K562 (cell line): ENCODE data around the gene SEZ6. TPM values are rescaled to one million over a fixed set of nuclear protein-coding genes. Genes with fewer than 3 reads are reported as not detected.

Experiments
- ATAC-seq: fragments of 200-7000 bp; cut with Tn5 transposase; 3 replicates; pipeline ENCODE4 v1.9.1; 2020; ENCODE audit warnings: moderate library complexity
- BruUV-seq: library from RNA; stranded (reverse); fragments of 400-500 nt; replicated peaks from 2 replicates; lab custom pipeline; 2021; lab: Mats Ljungman, UMichigan
- CTCF ChIA-PET: fragments of 300-600 bp; formaldehyde crosslinking; extraction: SDS; loops from one replicate; lab custom pipeline; 2021; ENCODE audit warnings: low intra/inter-chr PET ratio; lab: Yijun Ruan, JAX
- POLR2A ChIA-PET: fragments of 300-600, 350-650 bp; sonication (Branson Sonifier 250); formaldehyde crosslinking; extraction: SDS; loops from one replicate; lab custom pipeline; 2021; ENCODE audit warnings: antibody characterized with exemption, inconsistent platforms; lab: Yijun Ruan, JAX
- DNase-seq, 4 experiments: peaks; one replicate each; pipeline versions ENCODE4 v3.0.0 to v3.0.0-alpha.2; 2011 to 2018; ENCODE audit warnings: low spot score in 3 of 4, mixed read lengths in 3 of 4; ENCODE audit errors: extremely low read depth in 1 of 4
- FAIRE-seq: peaks from 2 replicates; lab custom pipeline; 2011; peaks lifted over from hg19 to GRCh38; lab: Jason Lieb, UNC
- H2AFZ ChIP-seq: 2 replicates; pipeline ENCODE4 v1.6.0; 2011; ENCODE audit warnings: low read depth, low read length, control low read depth, inconsistent platforms
- H3K27ac ChIP-seq: fragments of 200-600 bp; 3 replicates; pipeline ENCODE4 v1.8.0; 2011; ENCODE audit warnings: low read depth, mild to moderate bottlenecking, control low read depth, inconsistent platforms, low read length, moderate library complexity, mixed read lengths; ENCODE audit errors: extremely low read depth
- H3K27me3 ChIP-seq, 2 experiments: fragments of 300-600 bp in 1 of 2; 2 replicates in 1 of 2; 3 replicates in 1 of 2; pipeline versions ENCODE4 v1.6.0 to v1.8.0; 2011; ENCODE audit warnings: inconsistent platforms in 2 of 2, low read length in 2 of 2, mild to moderate bottlenecking in 1 of 2, mixed read lengths in 1 of 2, moderate library complexity in 1 of 2; ENCODE audit not compliant: control insufficient read depth in 2 of 2, insufficient read depth in 2 of 2
- H3K36me3 ChIP-seq: fragments of 300-600 bp; 3 replicates; pipeline ENCODE4 v1.8.0; 2011; ENCODE audit warnings: mild to moderate bottlenecking, low read length, inconsistent platforms; ENCODE audit not compliant: control insufficient read depth, insufficient read depth
- H3K4me1 ChIP-seq, 2 experiments: fragments of 200-600 bp in 1 of 2; replicated peaks in 1 of 2; 2 replicates in 1 of 2; 3 replicates in 1 of 2; pipeline versions ENCODE4 v1.5.1 to v1.8.0; 2011; ENCODE audit warnings: inconsistent platforms in 2 of 2, low read length in 2 of 2, mild to moderate bottlenecking in 1 of 2, mixed read lengths in 1 of 2, moderate library complexity in 1 of 2; ENCODE audit not compliant: control insufficient read depth in 2 of 2, insufficient read depth in 2 of 2
- H3K4me2 ChIP-seq: 2 replicates; pipeline ENCODE4 v1.6.1; 2011; ENCODE audit warnings: low read length, control low read depth, inconsistent platforms, mixed read lengths; ENCODE audit not compliant: insufficient read depth
- H3K4me3 ChIP-seq: fragments of 200-600 bp; sonication (generic), shearing (Covaris generic); 2 replicates; pipeline ENCODE4 v1.5.1; 2016; ENCODE audit warnings: control low read depth, inconsistent platforms
- H3K79me2 ChIP-seq: fragments of 200-600 bp; 3 replicates; pipeline ENCODE4 v1.8.0; 2011; ENCODE audit warnings: low read length, inconsistent platforms; ENCODE audit not compliant: control insufficient read depth, insufficient read depth
- H3K9ac ChIP-seq, 2 experiments: 2 replicates each; pipeline versions ENCODE4 v1.6.0 to v1.6.1; 2011; ENCODE audit warnings: low read depth in 2 of 2, low read length in 2 of 2, control low read depth in 1 of 2, inconsistent platforms in 1 of 2, mild to moderate bottlenecking in 1 of 2, mixed read lengths in 1 of 2; ENCODE audit not compliant: insufficient read depth in 1 of 2
- H3K9me1 ChIP-seq: one replicate; pipeline ENCODE4 v1.6.0; 2011; ENCODE audit warnings: inconsistent platforms, mild to moderate bottlenecking, low read length, moderate library complexity; ENCODE audit not compliant: control insufficient read depth, insufficient read depth
- H3K9me3 ChIP-seq: replicated peaks from 2 replicates; pipeline ENCODE4 v1.5.1; 2011; ENCODE audit warnings: low read depth, low read length, inconsistent platforms; ENCODE audit not compliant: control insufficient read depth, insufficient read depth
- H4K20me1 ChIP-seq: replicated peaks from 2 replicates; pipeline ENCODE4 v1.6.1; 2011; ENCODE audit warnings: low read length, inconsistent platforms, mixed read lengths; ENCODE audit not compliant: control insufficient read depth, insufficient read depth
- ILK ChIP-seq: fragments of 450-650 bp; IDR thresholded peaks from 2 replicates; pipeline ENCODE4 v1.6.1; 2016; ENCODE audit warnings: missing genetic modification characterization, low read depth, mild to moderate bottlenecking, missing compliant biosample characterization, moderate library complexity, borderline replicate concordance
- LARP7 ChIP-seq: fragments of 450-650 bp; IDR thresholded peaks from 2 replicates; pipeline ENCODE4 v1.6.1; 2016
- MCM2 ChIP-seq: fragments of 450-650 bp; IDR thresholded peaks from 2 replicates; pipeline ENCODE4 v1.6.1; 2017; ENCODE audit warnings: low read depth, mild to moderate bottlenecking
- NKRF ChIP-seq: fragments of 450-650 bp; IDR thresholded peaks from 2 replicates; pipeline ENCODE4 v1.6.1; 2016; ENCODE audit warnings: borderline replicate concordance
- PHB ChIP-seq: fragments of 250-450 bp; sonication (Bioruptor Pico); IDR thresholded peaks from 2 replicates; pipeline ENCODE4 v1.5.0; 2021
- PKNOX1 ChIP-seq: fragments of 450-650 bp; IDR thresholded peaks from 2 replicates; pipeline ENCODE4 v1.6.1; 2016
- RBM39 ChIP-seq: fragments of 200-400 bp; formaldehyde crosslinking; optimal IDR thresholded peaks from 2 replicates; pipeline ENCODE3; 2018; ENCODE audit warnings: low read depth, low read length
- SIN3A ChIP-seq, 2 experiments: fragments of 150-350 bp in 1 of 2; IDR thresholded peaks; 2 replicates each; pipeline ENCODE4 v1.6.1; 2011 to 2016; ENCODE audit warnings: borderline replicate concordance in 2 of 2, low read depth in 2 of 2, low read length in 2 of 2, mild to moderate bottlenecking in 2 of 2, moderate library complexity in 2 of 2; ENCODE audit not compliant: control insufficient read depth in 1 of 2
- SP2 ChIP-seq: IDR thresholded peaks from 2 replicates; pipeline ENCODE4 v1.6.1; 2011; ENCODE audit warnings: mild to moderate bottlenecking, low read depth, low read length, moderate library complexity; ENCODE audit not compliant: poor library complexity, severe bottlenecking; ENCODE audit errors: extremely low read depth
- ZSCAN32 ChIP-seq: fragments of 450-650 bp; formaldehyde crosslinking; IDR thresholded peaks from 2 replicates; pipeline ENCODE4 v1.4.0; 2020; ENCODE audit warnings: mild to moderate bottlenecking, moderate library complexity
- WGBS: fragments of 100-300 bp; shearing (Covaris generic); methylation state at CpG from one replicate; pipeline ENCODE4 v1.1.6; 2016; ENCODE audit warnings: low coverage, mixed read lengths; ENCODE audit not compliant: insufficient coverage; ENCODE audit errors: missing lambda C conversion rate; 5-methylcytosine and 5-hydroxymethylcytosine counted together
- in situ Hi-C: fragments of 300-500 bp; cut with MboI; formaldehyde crosslinking; loops from 4 replicates; pipeline ENCODE4 v1.15.0; 2018; ENCODE audit warnings: inconsistent platforms, mixed read lengths
- intact Hi-C: fragments of 100-400 bp; cut with micrococcal nuclease; formaldehyde crosslinking; loops from 2 replicates; pipeline ENCODE4 v1.14.2; 2022
- polyA plus RNA-seq, 8 experiments: library from polyadenylated mRNA; depleted of rRNA in 4 of 8; stranded (reverse) in 5 of 8; unstranded in 3 of 8; fragments of >200 nt; fragmentation: Nextera tagmentation in 2 of 8; fragmentation: Illumina TruSeq in 1 of 8; extraction: Ambion mirVana in 2 of 8; extraction: Trizol in 1 of 8; gene quantifications; 2 replicates each; pipeline versions ENCODE4 v1.2.1 to v1.2.3, GENCODE V29; 2011 to 2014; ENCODE audit warnings: inconsistent platforms in 1 of 8, missing spikeins in 1 of 8
- total RNA-seq, 7 experiments: library from RNA; depleted of rRNA in 6 of 7; stranded (reverse); fragments of >200 nt in 6 of 7; fragmentation: Illumina TruSeq in 2 of 7; extraction: Trizol in 2 of 7; gene quantifications; 2 replicates each; pipeline versions ENCODE4 v1.2.1 to v1.2.3, GENCODE V29; 2011 to 2021; ENCODE audit warnings: low replicate concordance in 1 of 7

SEZ6 gene
- total and polyA plus RNA-seq, 9 of the 15 experiments (the other 6 are each of a cell fraction or from before 2014, with no cell fraction given), result not detected

DNA sequence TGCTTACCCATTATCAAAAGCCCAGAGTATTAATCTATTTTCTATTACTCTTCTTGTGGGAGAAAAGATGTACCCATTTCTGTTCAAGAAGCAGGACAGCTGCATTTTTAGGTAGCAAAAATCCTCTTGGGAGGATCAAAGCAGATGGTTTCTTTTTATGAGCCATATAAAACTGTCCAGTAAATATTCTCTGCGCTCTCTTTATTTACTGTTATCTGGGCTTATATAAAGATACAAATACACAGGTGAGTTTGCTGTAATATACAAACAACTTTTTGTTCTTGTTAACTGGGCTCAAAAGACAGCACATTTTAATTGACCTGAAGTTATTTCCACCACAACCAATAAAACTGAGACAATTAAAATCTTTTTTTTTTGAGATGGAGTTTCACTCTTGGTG, 64.6 kb downstream of the SEZ6 start (continued):
- no peak for TF ChIP-seq SP2
- TF ChIP-seq NKRF, result no peak
- no peak for TF ChIP-seq ZSCAN32 (CRISPR knock-in tag)
- no peak for TF ChIP-seq PKNOX1

GRCh38 chr17:28940675-28941074, 65.2 kb downstream of the SEZ6 start:
- in situ Hi-C loops, result no loop called here
- H4K20me1 ChIP-seq, result peaks cover 6% of the 10 kb centered on the region; the same call in 1 of the 2 replicates

More at GRCh38 chr17:28940675-28941074, 65.2 kb downstream of the SEZ6 start:
- Histone ChIP-seq H3K27ac (no peak overlapping the region), H3K4me1 (peaks cover 0 to 14% of the 10 kb centered on the region in 2 experiments; a peak in 3 of 5 replicates), H3K4me3 (no peak overlapping the region), H2AFZ (no peak overlapping the region), H3K36me3 (peaks cover 74% of the 10 kb centered on the region), H3K9ac (no peak overlapping the region), H3K27me3 (no peaks in the 10 kb centered on the region), H3K4me2 (no peak overlapping the region), H3K9me1 (no peaks in the 10 kb centered on the region), H3K9me3 (no peaks in the 10 kb centered on the region), H3K79me2 (peaks cover 92% of the 10 kb centered on the region)
- TF ChIP-seq LARP7 (no peak), MCM2 (no peak), RBM39 (no peak), SIN3A (IDR thresholded peaks at IDR 0.05; ENCODE audit: borderline replicate concordance in 2 of 2, control insufficient read depth in 1 of 2, low read depth in 2 of 2, low read length in 2 of 2) (no peak), PHB (CRISPR knock-in tag) (no peak), ILK (tag) (no peak)
- ChIA-PET CTCF (no interaction called here), POLR2A (interaction anchor here (0.7 to 2.7 kb wide), 3 partner anchors 11 to 538 kb away, joined by 4 to 13 read pairs (median 4); no protein-coding TSS in a partner anchor)
- FAIRE-seq (no peak), ATAC-seq (no peak), DNase-seq (no peak)
- 81% methylated on average over 3 of the region's 3 CpGs for WGBS
- no TSS peak for BruUV-seq
- intact Hi-C loops, result no loop called here
